SU-DHL-6 (cell line): ENCODE measurements around the gene EGFL8.
"Not testable (repeated sequence)": the region's sequence is repeated elsewhere in the genome, so short reads cannot be mapped to it uniquely, and the experiment has no call there.

ENCODE experiments used
- H2AFZ ChIP-seq: fragments of 200-600 bp; sonication (generic); 2 replicates; pipeline ENCODE4 v1.6.1; 2014; ENCODE audit warnings: low read depth, mild to moderate bottlenecking, moderate library complexity, mixed read lengths, antibody characterized with exemption, low read length; ENCODE audit not compliant: severe bottlenecking
- H3F3A ChIP-seq: fragments of 200-600 bp; shearing (Covaris generic); 2 replicates; pipeline ENCODE4 v1.6.0; 2016; ENCODE audit warnings: antibody characterized with exemption, mild to moderate bottlenecking; ENCODE audit not compliant: insufficient read depth
- H3K27ac ChIP-seq: fragments of 200-600 bp; sonication (generic); 2 replicates; pipeline ENCODE4 v1.5.1; 2016; ENCODE audit warnings: low read depth, mild to moderate bottlenecking, low read length, moderate library complexity, mixed read lengths
- H3K27me3 ChIP-seq: fragments of 200-600 bp; sonication (generic), shearing (Covaris generic); 2 replicates; pipeline ENCODE4 v1.6.0; 2014; ENCODE audit warnings: mild to moderate bottlenecking, low read length
- H3K36me3 ChIP-seq: fragments of 200-600 bp; sonication (generic); 2 replicates; pipeline ENCODE4 v1.6.1; 2014; ENCODE audit warnings: mild to moderate bottlenecking, low read length, mixed read lengths
- H3K4me2 ChIP-seq: fragments of 300-600, 200-600 bp; shearing (Covaris generic), sonication (generic); 2 replicates; pipeline ENCODE4 v1.6.0; 2014; ENCODE audit warnings: low read length, low read depth, mild to moderate bottlenecking; ENCODE audit not compliant: poor library complexity, severe bottlenecking
- H3K4me3 ChIP-seq: fragments of 200-600 bp; sonication (generic); 2 replicates; pipeline ENCODE4 v1.5.1; 2014; ENCODE audit warnings: antibody characterized with exemption, low read length, mild to moderate bottlenecking, mixed read lengths; ENCODE audit not compliant: insufficient read depth, poor library complexity, severe bottlenecking
- H3K79me2 ChIP-seq: fragments of 200-600 bp; sonication (generic); 2 replicates; pipeline ENCODE4 v1.6.1; 2014; ENCODE audit warnings: mild to moderate bottlenecking, low read length, moderate library complexity; ENCODE audit not compliant: insufficient read depth
- H3K9ac ChIP-seq: fragments of 200-600 bp; sonication (generic); 2 replicates; pipeline ENCODE4 v1.7.0; 2014; ENCODE audit warnings: mild to moderate bottlenecking, low read length
- H3K9me2 ChIP-seq: fragments of 200-600 bp; sonication (generic); replicated peaks from 2 replicates; pipeline ENCODE4 v1.6.1; 2014; ENCODE audit warnings: low read length; ENCODE audit not compliant: insufficient read depth
- H3K9me3 ChIP-seq: fragments of 200-600 bp; sonication (generic); 2 replicates; pipeline ENCODE4 v1.6.1; 2014; ENCODE audit warnings: low read length, mixed read lengths; ENCODE audit not compliant: insufficient read depth
- H4K20me1 ChIP-seq: fragments of 200-600 bp; sonication (generic); 2 replicates; pipeline ENCODE4 v1.6.1; 2014; ENCODE audit warnings: low read depth, mild to moderate bottlenecking, antibody characterized with exemption, low read length, moderate library complexity, mixed read lengths
- EZH2phosphoT487 ChIP-seq: fragments of 200-600 bp; sonication (generic), shearing (Covaris generic); conservative IDR thresholded peaks from 2 replicates; pipeline ENCODE4 v1.6.1; 2018; ENCODE audit warnings: mild to moderate bottlenecking, antibody characterized with exemption, low read length, moderate library complexity, mixed read lengths
- TF ChIP-seq, protein P1 (sequence below): fragments of 200-600 bp; sonication (generic); IDR thresholded peaks from one replicate; pipeline ENCODE4 v1.5.1; 2017; ENCODE audit warnings: antibody characterized with exemption, mild to moderate bottlenecking, low read length, moderate library complexity; ENCODE audit not compliant: insufficient read depth, poor library complexity, severe bottlenecking

The EGFL8 gene

GRCh38 chr6:32183030-32183429 lies 18.6 kb downstream of the EGFL8 start:
- TF ChIP-seq, protein P1, sequence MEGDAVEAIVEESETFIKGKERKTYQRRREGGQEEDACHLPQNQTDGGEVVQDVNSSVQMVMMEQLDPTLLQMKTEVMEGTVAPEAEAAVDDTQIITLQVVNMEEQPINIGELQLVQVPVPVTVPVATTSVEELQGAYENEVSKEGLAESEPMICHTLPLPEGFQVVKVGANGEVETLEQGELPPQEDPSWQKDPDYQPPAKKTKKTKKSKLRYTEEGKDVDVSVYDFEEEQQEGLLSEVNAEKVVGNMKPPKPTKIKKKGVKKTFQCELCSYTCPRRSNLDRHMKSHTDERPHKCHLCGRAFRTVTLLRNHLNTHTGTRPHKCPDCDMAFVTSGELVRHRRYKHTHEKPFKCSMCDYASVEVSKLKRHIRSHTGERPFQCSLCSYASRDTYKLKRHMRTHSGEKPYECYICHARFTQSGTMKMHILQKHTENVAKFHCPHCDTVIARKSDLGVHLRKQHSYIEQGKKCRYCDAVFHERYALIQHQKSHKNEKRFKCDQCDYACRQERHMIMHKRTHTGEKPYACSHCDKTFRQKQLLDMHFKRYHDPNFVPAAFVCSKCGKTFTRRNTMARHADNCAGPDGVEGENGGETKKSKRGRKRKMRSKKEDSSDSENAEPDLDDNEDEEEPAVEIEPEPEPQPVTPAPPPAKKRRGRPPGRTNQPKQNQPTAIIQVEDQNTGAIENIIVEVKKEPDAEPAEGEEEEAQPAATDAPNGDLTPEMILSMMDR = no peak
- TF ChIP-seq EZH2phosphoT487 = no peak
- no peak overlapping the region for H3K4me2 ChIP-seq
- no peaks in the 10 kb centered on the region for H3K36me3 ChIP-seq

DNA sequence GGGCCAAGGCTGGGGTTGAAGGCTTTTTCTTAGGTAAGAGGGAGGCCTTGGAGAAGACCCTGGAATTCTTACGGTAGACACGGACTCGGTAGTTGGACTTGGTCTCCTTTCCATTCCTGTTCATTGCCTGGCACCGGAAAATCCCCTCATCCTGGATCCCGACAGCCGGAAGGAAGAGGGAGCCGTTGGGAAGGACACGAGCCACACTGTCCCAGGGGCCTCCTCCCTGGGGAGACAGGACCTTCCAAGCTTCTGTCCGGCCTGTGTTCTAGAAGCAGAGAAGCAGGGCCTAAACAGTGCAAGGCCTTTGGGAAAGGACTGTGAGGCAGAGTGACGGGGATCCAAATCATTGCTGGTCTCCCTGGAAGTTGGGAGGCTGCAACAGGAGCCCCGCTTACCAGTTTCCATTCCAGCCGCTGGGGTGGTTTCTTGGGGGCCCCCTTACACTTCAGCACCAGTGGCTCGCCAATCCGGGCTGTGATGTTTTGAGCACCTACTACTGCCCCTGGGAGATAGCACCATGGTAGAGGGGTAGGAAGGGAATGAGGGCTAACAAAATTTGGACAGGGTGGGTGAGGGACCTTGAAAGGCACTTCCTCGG lies 19.2 kb downstream of the EGFL8 start:
- Histone ChIP-seq H3K9ac (no peak overlapping the region), H3K27ac (no peak overlapping the region), H3K27me3 (no peaks in the 10 kb centered on the region), H3K36me3 (no peaks in the 10 kb centered on the region), H3F3A (no peaks in the 10 kb centered on the region), H3K4me2 (no peak overlapping the region), H3K9me3 (no peaks in the 10 kb centered on the region), H3K79me2 (peaks cover 14% of the 10 kb centered on the region), H4K20me1 (no peaks in the 10 kb centered on the region), H2AFZ (no peak overlapping the region), H3K4me3 (no peak overlapping the region), H3K9me2 (no peaks in the 10 kb centered on the region)
- no peak for TF ChIP-seq EZH2phosphoT487
- TF ChIP-seq, protein P1 = no peak

More at GRCh38 chr6:32183030-32183429, 18.6 kb downstream of the EGFL8 start:
- no peaks in the 10 kb centered on the region for H3F3A ChIP-seq
- H3K27ac ChIP-seq = no peak overlapping the region
- no peak overlapping the region for H2AFZ ChIP-seq
- no peaks in the 10 kb centered on the region for H3K9me3 ChIP-seq
- no peak overlapping the region for H3K4me3 ChIP-seq
- H3K9me2 ChIP-seq = no peaks in the 10 kb centered on the region
- no peak overlapping the region for H3K9ac ChIP-seq
- peaks cover 12% of the 10 kb centered on the region for H3K79me2 ChIP-seq
- H4K20me1 ChIP-seq = no peaks in the 10 kb centered on the region
- no peaks in the 10 kb centered on the region for H3K27me3 ChIP-seq

GRCh38 chr6:32184084-32184640 lies 19.8 kb downstream of the EGFL8 start, which contains the start of gene AGER:
Gene AGER (minus strand): TSS chr6:32184253. CDS start chr6:32184222, 31 bp downstream.
- no peak for TF ChIP-seq EZH2phosphoT487
- TF ChIP-seq, protein P1 = no peak
- Histone ChIP-seq H3F3A (no peaks in the 10 kb centered on the region), H3K36me3 (no peaks in the 10 kb centered on the region), H3K4me3 (no peak within 1 kb of the TSS), H3K27me3 (no peaks in the 10 kb centered on the region), H3K27ac (no peak within 1 kb of the TSS), H4K20me1 (no peaks in the 10 kb centered on the region), H3K9me3 (no peaks in the 10 kb centered on the region), H3K4me2 (no peak within 1 kb of the TSS), H3K9ac (no peak within 1 kb of the TSS), H3K79me2 (peaks cover 14% of the 10 kb centered on the region), H3K9me2 (no peaks in the 10 kb centered on the region), H2AFZ (no peak within 1 kb of the TSS)

DNA sequence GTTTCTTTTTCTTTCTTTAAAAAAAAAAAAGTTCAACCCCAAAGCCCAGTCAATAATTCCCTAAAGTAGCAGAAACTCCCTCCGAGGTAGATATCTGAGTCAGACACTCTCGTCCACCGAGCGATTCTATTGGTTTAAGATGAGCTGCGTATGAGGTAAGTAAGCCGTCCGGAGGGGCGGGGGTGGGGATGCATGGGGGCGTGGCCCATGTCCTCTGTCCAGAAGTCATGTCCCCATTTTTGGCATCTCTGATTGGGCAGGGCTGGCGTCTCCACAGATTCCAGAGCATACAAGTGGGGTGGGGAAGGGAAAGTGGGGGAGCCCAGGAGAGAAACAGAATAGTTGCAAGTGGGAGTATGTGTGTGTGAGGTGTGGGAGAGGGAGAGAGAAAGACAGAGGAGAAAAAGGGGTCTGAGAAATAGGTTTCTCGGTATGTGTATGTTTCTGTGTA lies 21.3 kb downstream of the EGFL8 start:
- not testable (repeated sequence) for H3K36me3 ChIP-seq, H3K27ac ChIP-seq, H3K9me2 ChIP-seq, H3K9me3 ChIP-seq, H3K4me3 ChIP-seq, H2AFZ ChIP-seq, H3K9ac ChIP-seq, H3K4me2 ChIP-seq, H3K27me3 ChIP-seq, H3F3A ChIP-seq, H4K20me1 ChIP-seq
- H3K79me2 ChIP-seq = peaks cover 17% of the 10 kb centered on the region

- not testable (repeated sequence) for H3K36me3 ChIP-seq, H3K4me3 ChIP-seq, H4K20me1 ChIP-seq, H2AFZ ChIP-seq, H3K27me3 ChIP-seq, H3K9me2 ChIP-seq, H3K4me2 ChIP-seq, H3F3A ChIP-seq, H3K9ac ChIP-seq, H3K27ac ChIP-seq, H3K9me3 ChIP-seq
- peaks cover 19% of the 10 kb centered on the region for H3K79me2 ChIP-seq
These were observed 21.9 kb downstream of the EGFL8 start for GRCh38 chr6:32186151-32186840.
